Measurements from ENCODE around the gene ORM1. TPM values are rescaled to one million over a fixed set of nuclear protein-coding genes. Genes with fewer than 3 reads are reported as not detected.

The ORM1 gene
- total RNA-seq, 3 donors from 2014 or later, result 2.8 TPM; not detected in 2

- DNase-seq (no peak), ATAC-seq (no peak)
- intact Hi-C loops (cut with DNase I, micrococcal nuclease), result no loop called here
- no peaks in the 10 kb centered on the region for H3K4me1 ChIP-seq (ENCODE audit: low read depth)
- no peaks in the 10 kb centered on the region for H3K9me3 ChIP-seq
- no peak overlapping the region for H3K4me3 ChIP-seq
- TF ChIP-seq CTCF (IDR thresholded peaks at IDR 0.05), result no peak
- no peaks in the 10 kb centered on the region for H3K36me3 ChIP-seq (ENCODE audit: low read depth)
These were observed 18.9 kb upstream of the ORM1 start for GRCh38 chr9:114303977-114304376.

- H3K4me1 ChIP-seq (ENCODE audit: low read depth), result no peaks in the 10 kb centered on the region
- no peak overlapping the region for H3K4me3 ChIP-seq
- ATAC-seq (no peak), DNase-seq (peak in 1 of 3 donors; percentile 9)
- TF ChIP-seq CTCF (IDR thresholded peaks at IDR 0.05), result no peak
- H3K36me3 ChIP-seq (ENCODE audit: low read depth), result no peaks in the 10 kb centered on the region
- H3K9me3 ChIP-seq, result no peaks in the 10 kb centered on the region
- intact Hi-C loops (cut with DNase I, micrococcal nuclease), result no loop called here
These were observed 18.3 kb upstream of the ORM1 start for GRCh38 chr9:114304416-114305188.

GRCh38 chr9:114307899-114308267 is 15.0 kb upstream of the ORM1 start:
- H3K4me1 ChIP-seq (ENCODE audit: low read depth), result no peaks in the 10 kb centered on the region
- TF ChIP-seq CTCF (IDR thresholded peaks at IDR 0.05), result no peak
- ATAC-seq (no peak), DNase-seq (no peak)
- no peaks in the 10 kb centered on the region for H3K36me3 ChIP-seq (ENCODE audit: low read depth)
- H3K4me3 ChIP-seq, result no peak overlapping the region
- intact Hi-C loops (cut with DNase I, micrococcal nuclease), result no loop called here
- no peaks in the 10 kb centered on the region for H3K9me3 ChIP-seq

- no peak for TF ChIP-seq CTCF (IDR thresholded peaks at IDR 0.05)
- ATAC-seq, result no peak
- Histone ChIP-seq H3K4me1 (ENCODE audit: low read depth) (no peaks in the 10 kb centered on the region), H3K4me3 (no peak overlapping the region), H3K36me3 (ENCODE audit: low read depth) (no peaks in the 10 kb centered on the region), H3K9me3 (no peaks in the 10 kb centered on the region)
- peak in 1 of 3 donors; percentile 26 for DNase-seq
- intact Hi-C loops (cut with DNase I, micrococcal nuclease), result no loop called here
These were observed 14.4 kb upstream of the ORM1 start for GRCh38 chr9:114308361-114308950.

- DNase-seq, result peak in 1 of 3 donors; percentile 22
- TF ChIP-seq CTCF (IDR thresholded peaks at IDR 0.05), result no peak
- Histone ChIP-seq H3K4me1 (ENCODE audit: low read depth) (no peaks in the 10 kb centered on the region), H3K36me3 (ENCODE audit: low read depth) (no peaks in the 10 kb centered on the region), H3K9me3 (no peaks in the 10 kb centered on the region), H3K4me3 (no peak overlapping the region)
- ATAC-seq, result no peak
- intact Hi-C loops (cut with DNase I, micrococcal nuclease), result no loop called here
These were observed 13.8 kb upstream of the ORM1 start for GRCh38 chr9:114309096-114309495.

All from mucosa of descending colon (tissue), 3 donors.